Measurements from ENCODE around the gene RGS9.

The RGS9 gene

GRCh38 chr17:65101371-65101770, 35.8 kb upstream of the RGS9 start:
- Histone ChIP-seq H3K36me3 (ENCODE audit: low read length) (no peaks in the 10 kb centered on the region; the same call in 1 of the 2 replicates), H4K20me1 (ENCODE audit: low read depth, low read length) (no peaks in the 10 kb centered on the region), H3K27ac (ENCODE audit: low read depth, low read length) (peak overlapping the region; percentile 72), H3K27me3 (ENCODE audit: low read length) (no peaks in the 10 kb centered on the region), H3K9me3 (ENCODE audit: insufficient read depth, low read length) (no peaks in the 10 kb centered on the region), H3K79me2 (ENCODE audit: insufficient read depth, low read length) (peaks cover 33% of the 10 kb centered on the region), H2AFZ (ENCODE audit: low read depth, low read length, severe bottlenecking) (no peak overlapping the region), H3K4me2 (ENCODE audit: low read depth, low read length, poor library complexity, severe bottlenecking) (peak overlapping the region; percentile 83), H3F3A (ENCODE audit: insufficient read depth) (peaks cover 12% of the 10 kb centered on the region), H3K9me2 (replicated peaks; ENCODE audit: insufficient read depth, low read length) (no peaks in the 10 kb centered on the region), H3K4me3 (ENCODE audit: insufficient read depth, low read length, poor library complexity, severe bottlenecking) (peak overlapping the region; percentile 71), H3K9ac (ENCODE audit: low read length) (peak overlapping the region; percentile 79)
- TF ChIP-seq EZH2phosphoT487 (conservative IDR thresholded peaks at IDR 0.05; ENCODE audit: low read length) (no peak), CTCF (IDR thresholded peaks at IDR 0.05; ENCODE audit: insufficient read depth, low read length, poor library complexity, severe bottlenecking) (no peak)

GRCh38 chr17:65102235-65102634, 34.9 kb upstream of the RGS9 start:
- peaks cover 33% of the 10 kb centered on the region for H3K79me2 ChIP-seq (ENCODE audit: insufficient read depth, low read length)
- no peaks in the 10 kb centered on the region; the same call in 1 of the 2 replicates for H3K36me3 ChIP-seq (ENCODE audit: low read length)
- H3K9ac ChIP-seq (ENCODE audit: low read length) = peak overlapping the region; percentile 79
- H3K27ac ChIP-seq (ENCODE audit: low read depth, low read length) = peak overlapping the region; percentile 17
- peak overlapping the region; percentile 83 for H3K4me2 ChIP-seq (ENCODE audit: low read depth, low read length, poor library complexity, severe bottlenecking)
- H3K4me3 ChIP-seq (ENCODE audit: insufficient read depth, low read length, poor library complexity, severe bottlenecking) = peak overlapping the region; percentile 23
- no peaks in the 10 kb centered on the region for H3K9me3 ChIP-seq (ENCODE audit: insufficient read depth, low read length)
- no peak overlapping the region for H2AFZ ChIP-seq (ENCODE audit: low read depth, low read length, severe bottlenecking)
- H3K27me3 ChIP-seq (ENCODE audit: low read length) = no peaks in the 10 kb centered on the region
- H3K9me2 ChIP-seq (replicated peaks; ENCODE audit: insufficient read depth, low read length) = no peaks in the 10 kb centered on the region
- no peak for TF ChIP-seq EZH2phosphoT487 (conservative IDR thresholded peaks at IDR 0.05; ENCODE audit: low read length)
- TF ChIP-seq CTCF (IDR thresholded peaks at IDR 0.05; ENCODE audit: insufficient read depth, low read length, poor library complexity, severe bottlenecking) = no peak
- peaks cover 12% of the 10 kb centered on the region for H3F3A ChIP-seq (ENCODE audit: insufficient read depth)
- no peaks in the 10 kb centered on the region for H4K20me1 ChIP-seq (ENCODE audit: low read depth, low read length)

GRCh38 chr17:65102788-65103187, 34.4 kb upstream of the RGS9 start:
- peaks cover 12% of the 10 kb centered on the region for H3F3A ChIP-seq (ENCODE audit: insufficient read depth)
- H3K79me2 ChIP-seq (ENCODE audit: insufficient read depth, low read length) = peaks cover 33% of the 10 kb centered on the region
- no peaks in the 10 kb centered on the region for H3K9me3 ChIP-seq (ENCODE audit: insufficient read depth, low read length)
- no peak overlapping the region for H2AFZ ChIP-seq (ENCODE audit: low read depth, low read length, severe bottlenecking)
- H3K27me3 ChIP-seq (ENCODE audit: low read length) = no peaks in the 10 kb centered on the region
- peak overlapping the region; percentile 7; the same call in 1 of the 2 replicates for H3K9ac ChIP-seq (ENCODE audit: low read length)
- 0 out of 2 replicates have a peak overlapping the region, but pooled peaks have one; percentile 21 for H3K27ac ChIP-seq (ENCODE audit: low read depth, low read length)
- TF ChIP-seq EZH2phosphoT487 (conservative IDR thresholded peaks at IDR 0.05; ENCODE audit: low read length) (no peak), CTCF (IDR thresholded peaks at IDR 0.05; ENCODE audit: insufficient read depth, low read length, poor library complexity, severe bottlenecking) (no peak)
- no peaks in the 10 kb centered on the region; the same call in 1 of the 2 replicates for H3K36me3 ChIP-seq (ENCODE audit: low read length)
- H3K4me3 ChIP-seq (ENCODE audit: insufficient read depth, low read length, poor library complexity, severe bottlenecking) = no peak overlapping the region
- H4K20me1 ChIP-seq (ENCODE audit: low read depth, low read length) = no peaks in the 10 kb centered on the region
- peak overlapping the region; percentile 83 for H3K4me2 ChIP-seq (ENCODE audit: low read depth, low read length, poor library complexity, severe bottlenecking)
- H3K9me2 ChIP-seq (replicated peaks; ENCODE audit: insufficient read depth, low read length) = no peaks in the 10 kb centered on the region

Data from SU-DHL-6 (cell line).